CD8-positive, alpha-beta memory T cell (primary cell): ENCODE measurements around the gene MBNL2. TPM values are rescaled to one million over a fixed set of nuclear protein-coding genes. Genes with fewer than 3 reads are reported as not detected.

ENCODE experiments used
- CTCF ChIA-PET: fragments of 350-600 bp; sonication (Branson Sonifier 250); formaldehyde crosslinking; loops from one replicate; lab custom pipeline; 2021; ENCODE audit warnings: antibody characterized with exemption; lab: Charles Lee
- POLR2A ChIA-PET: fragments of 350-600 bp; sonication (Branson Sonifier 250); formaldehyde crosslinking; loops from one replicate; lab custom pipeline; 2021; ENCODE audit warnings: antibody characterized with exemption; lab: Charles Lee
- DNase-seq, 5 donors: peaks; one replicate each; pipeline versions ENCODE4 v3.0.0 to v3.0.0-alpha.2; 2020 to 2022; ENCODE audit warnings: mixed read lengths in 1 of 5
- H3K27ac ChIP-seq: one replicate; pipeline ENCODE4 v1.7.0; 2013; ENCODE audit warnings: low read depth, mild to moderate bottlenecking, low read length, moderate library complexity
- H3K27me3 ChIP-seq: 2 replicates; pipeline ENCODE4 v1.7.0; 2013; ENCODE audit warnings: low read length, mild to moderate bottlenecking; ENCODE audit not compliant: insufficient read depth, poor library complexity, severe bottlenecking
- H3K36me3 ChIP-seq: 2 replicates; pipeline ENCODE4 v1.7.0; 2013; ENCODE audit warnings: mild to moderate bottlenecking, low read length, moderate library complexity; ENCODE audit not compliant: insufficient read depth
- H3K4me1 ChIP-seq: 2 replicates; pipeline ENCODE4 v1.7.0; 2013; ENCODE audit warnings: mild to moderate bottlenecking, low read length, moderate library complexity; ENCODE audit not compliant: insufficient read depth
- H3K4me3 ChIP-seq: 2 replicates; pipeline ENCODE4 v1.7.0; 2013; ENCODE audit warnings: mild to moderate bottlenecking, low read length
- H3K9me3 ChIP-seq: 2 replicates; pipeline ENCODE4 v1.7.0; 2013; ENCODE audit warnings: mild to moderate bottlenecking, low read length
- H3K27ac Mint-ChIP-seq, 8 donors: one replicate each; pipeline ENCODE4 v1.8.0; 2020 to 2021; ENCODE audit warnings: mixed read lengths in 8 of 8, mild to moderate bottlenecking in 6 of 8, inconsistent platforms in 3 of 8, moderate library complexity in 3 of 8
- H3K27me3 Mint-ChIP-seq, 2 donors: one replicate each; pipeline ENCODE4 v1.8.0; 2020 to 2021; ENCODE audit warnings: mixed read lengths in 2 of 2, mild to moderate bottlenecking in 1 of 2, moderate library complexity in 1 of 2
- H3K36me3 Mint-ChIP-seq, 3 donors: one replicate each; pipeline ENCODE4 v1.8.0; 2020 to 2021; ENCODE audit warnings: mixed read lengths in 3 of 3, inconsistent platforms in 1 of 3, mild to moderate bottlenecking in 1 of 3
- H3K4me1 Mint-ChIP-seq, 3 donors: one replicate each; pipeline ENCODE4 v1.8.0; 2020 to 2021; ENCODE audit warnings: mixed read lengths in 3 of 3, inconsistent platforms in 1 of 3, mild to moderate bottlenecking in 1 of 3
- H3K4me3 Mint-ChIP-seq, 7 donors: one replicate each; pipeline ENCODE4 v1.8.0; 2020 to 2021; ENCODE audit warnings: mixed read lengths in 7 of 7, mild to moderate bottlenecking in 6 of 7, moderate library complexity in 4 of 7, inconsistent platforms in 2 of 7
- H3K9me3 Mint-ChIP-seq, 5 donors: one replicate each; pipeline ENCODE4 v1.8.0; 2020 to 2022; ENCODE audit warnings: mixed read lengths in 5 of 5, mild to moderate bottlenecking in 3 of 5, moderate library complexity in 2 of 5, inconsistent platforms in 1 of 5
- polyA plus RNA-seq: library from polyadenylated mRNA; unstranded; fragments of 300-500 nt; fragmentation: Illumina TruSeq; gene quantifications from one replicate; pipeline ENCODE4 v1.2.3, GENCODE V29; 2021
- total RNA-seq, 2 experiments: library from RNA; stranded (reverse); gene quantifications; one replicate each; pipeline ENCODE4 v1.2.3, GENCODE V29; 2021

MBNL2 gene
- total and polyA plus RNA-seq, 3 experiments from 2014 or later = 15.9 to 17.8 (median 17.7) TPM

DNA sequence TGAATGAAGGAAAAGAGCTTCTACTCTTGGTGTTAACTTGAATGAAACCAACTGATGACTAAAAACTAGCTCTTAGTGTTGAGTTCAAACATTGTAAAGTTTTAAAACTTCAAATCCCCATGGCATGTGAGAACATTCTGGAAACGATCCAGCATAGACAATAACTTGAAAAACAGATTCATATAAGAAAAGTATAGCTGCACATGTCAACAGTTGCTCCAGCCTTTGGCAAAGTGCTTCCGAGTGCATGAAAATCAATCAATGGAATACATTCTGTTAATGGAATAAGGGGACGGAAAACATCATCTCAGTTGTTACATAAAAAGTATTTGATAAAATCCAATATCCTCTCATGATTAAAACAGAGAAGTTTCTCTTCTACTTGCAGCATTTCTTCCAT lies 89.8 kb downstream of the MBNL2 start:
- peaks cover 8 to 21% (median 9%) of the 10 kb centered on the region in 3 donors for H3K36me3 Mint-ChIP-seq
- Histone ChIP-seq H3K4me1 (no peaks in the 10 kb centered on the region), H3K36me3 (no peaks in the 10 kb centered on the region), H3K9me3 (no peaks in the 10 kb centered on the region), H3K27ac (no peak overlapping the region), H3K27me3 (no peaks in the 10 kb centered on the region), H3K4me3 (no peak overlapping the region)
- no peak overlapping the region for H3K4me3 Mint-ChIP-seq
- DNase-seq = no peak
- CTCF ChIA-PET = no interaction called here
- no peaks in the 10 kb centered on the region for H3K9me3 Mint-ChIP-seq
- no peaks in the 10 kb centered on the region for H3K27me3 Mint-ChIP-seq
- peaks cover 40 to 71% (median 54%) of the 10 kb centered on the region in 3 donors for H3K4me1 Mint-ChIP-seq
- H3K27ac Mint-ChIP-seq = no peak overlapping the region
- POLR2A ChIA-PET = no interaction called here

DNA sequence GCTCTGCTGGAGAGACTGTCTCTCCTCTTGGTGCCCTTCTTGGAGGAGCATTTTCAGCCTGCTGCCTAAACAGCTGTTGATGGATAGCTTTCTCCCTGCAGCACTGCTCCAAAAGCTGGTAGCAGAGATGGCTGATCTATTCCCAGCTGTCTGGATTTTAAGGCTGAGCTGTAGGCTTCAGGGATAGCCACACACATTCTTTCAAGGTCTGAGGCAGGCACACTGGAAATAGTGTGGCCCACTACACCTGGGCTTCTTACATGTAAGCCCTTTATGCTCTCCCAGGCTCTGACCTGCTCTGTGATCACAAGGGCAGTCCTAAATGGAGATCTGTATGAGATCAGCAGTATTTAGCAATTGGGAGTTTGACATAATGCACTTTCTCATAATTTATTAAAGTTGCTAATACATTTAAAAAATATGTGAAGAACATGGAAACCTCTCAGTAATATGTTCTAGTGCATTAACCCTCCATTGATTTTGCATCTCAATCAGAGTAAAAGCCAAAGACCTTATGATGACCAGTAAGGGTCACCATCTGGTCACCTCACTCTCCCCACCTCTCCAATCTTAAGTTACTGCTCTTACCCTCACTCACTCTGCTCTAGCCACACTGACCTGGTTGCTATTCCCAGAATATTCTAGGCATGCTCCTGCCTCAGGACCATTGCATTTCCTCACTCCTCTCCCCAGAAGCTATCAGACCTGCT lies 91.6 kb downstream of the MBNL2 start:
- peak overlapping the region in 1 of 8 donors; percentile 40 for H3K27ac Mint-ChIP-seq
- ChIA-PET CTCF (interaction anchor here (1.6 kb wide), 1 partner anchor 204 kb away, joined by 4 read pairs; no protein-coding TSS in a partner anchor), POLR2A (no interaction called here)
- H3K27me3 ChIP-seq = no peaks in the 10 kb centered on the region
- H3K4me3 ChIP-seq = no peak overlapping the region
- no peaks in the 10 kb centered on the region for H3K9me3 Mint-ChIP-seq
- no peak overlapping the region for H3K27ac ChIP-seq
- peaks cover 3 to 18% (median 3%) of the 10 kb centered on the region in 3 donors for H3K36me3 Mint-ChIP-seq
- no peaks in the 10 kb centered on the region for H3K27me3 Mint-ChIP-seq
- no peaks in the 10 kb centered on the region for H3K4me1 ChIP-seq
- H3K4me1 Mint-ChIP-seq = peaks cover 42 to 76% (median 64%) of the 10 kb centered on the region in 3 donors
- H3K36me3 ChIP-seq = no peaks in the 10 kb centered on the region
- no peak overlapping the region for H3K4me3 Mint-ChIP-seq
- H3K9me3 ChIP-seq = no peaks in the 10 kb centered on the region
- DNase-seq = no peak

DNA sequence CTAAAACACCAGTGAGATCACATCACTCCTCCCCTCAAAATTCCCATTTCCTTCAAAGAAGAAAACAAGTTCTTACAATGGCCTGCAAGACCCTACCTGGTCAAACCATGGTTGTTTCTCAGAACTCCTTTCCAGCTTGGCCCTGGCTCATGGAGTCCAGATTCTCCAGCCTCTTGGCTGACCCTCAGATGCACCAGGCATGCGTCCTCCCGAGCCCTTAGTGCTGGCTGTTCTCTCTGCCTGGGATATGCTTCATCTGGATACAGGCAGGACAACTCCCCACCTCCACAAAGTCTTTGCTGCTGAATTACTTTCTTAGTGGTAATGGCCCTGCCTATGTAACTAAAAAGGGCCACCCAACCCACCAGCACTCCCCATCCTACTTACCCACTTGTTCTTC lies 94.3 kb downstream of the MBNL2 start:
- Histone ChIP-seq H3K36me3 (no peaks in the 10 kb centered on the region), H3K9me3 (no peaks in the 10 kb centered on the region), H3K4me3 (no peak overlapping the region), H3K4me1 (no peaks in the 10 kb centered on the region), H3K27me3 (no peaks in the 10 kb centered on the region), H3K27ac (no peak overlapping the region)
- H3K27me3 Mint-ChIP-seq = no peaks in the 10 kb centered on the region
- POLR2A ChIA-PET = no interaction called here
- peaks cover 38 to 72% (median 64%) of the 10 kb centered on the region in 3 donors for H3K4me1 Mint-ChIP-seq
- H3K9me3 Mint-ChIP-seq = no peaks in the 10 kb centered on the region
- CTCF ChIA-PET = no interaction called here
- peak overlapping the region in 2 of 8 donors; percentile 43 to 69 for H3K27ac Mint-ChIP-seq
- DNase-seq = no peak
- H3K36me3 Mint-ChIP-seq = peaks cover 0 to 10% (median 3%) of the 10 kb centered on the region in 3 donors
- H3K4me3 Mint-ChIP-seq = no peak overlapping the region

DNA sequence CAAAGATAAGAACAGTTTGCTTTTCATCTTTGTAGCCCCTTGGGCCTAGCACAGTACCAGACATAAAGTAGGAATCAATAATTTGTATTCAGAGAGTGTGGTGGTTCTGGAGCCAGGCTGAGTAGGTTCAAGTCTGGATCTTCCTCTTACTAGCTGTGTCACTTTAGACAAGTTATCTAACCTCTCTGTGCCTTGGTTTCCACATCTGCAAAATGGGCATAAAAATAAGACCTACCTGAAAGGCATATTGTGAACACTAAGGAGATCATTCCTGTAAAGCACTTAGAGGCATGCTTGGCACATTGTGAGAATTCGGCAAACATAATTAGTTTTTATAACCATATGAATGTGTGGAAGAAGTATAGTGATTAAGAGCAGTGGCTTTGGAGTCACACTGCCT lies 95.8 kb downstream of the MBNL2 start:
- Mint-ChIP-seq H3K36me3 (peaks cover 0 to 9% (median 3%) of the 10 kb centered on the region in 3 donors), H3K27me3 (no peaks in the 10 kb centered on the region), H3K9me3 (no peaks in the 10 kb centered on the region), H3K4me1 (peaks cover 42 to 71% (median 57%) of the 10 kb centered on the region in 3 donors), H3K27ac (peak overlapping the region in 3 of 8 donors; percentile 4 to 29 (median 20)), H3K4me3 (no peak overlapping the region)
- H3K27ac ChIP-seq = no peak overlapping the region
- DNase-seq = no peak
- no peaks in the 10 kb centered on the region for H3K27me3 ChIP-seq
- H3K4me3 ChIP-seq = no peak overlapping the region
- H3K36me3 ChIP-seq = no peaks in the 10 kb centered on the region
- ChIA-PET POLR2A (no interaction called here), CTCF (no interaction called here)
- no peaks in the 10 kb centered on the region for H3K4me1 ChIP-seq
- no peaks in the 10 kb centered on the region for H3K9me3 ChIP-seq

DNA sequence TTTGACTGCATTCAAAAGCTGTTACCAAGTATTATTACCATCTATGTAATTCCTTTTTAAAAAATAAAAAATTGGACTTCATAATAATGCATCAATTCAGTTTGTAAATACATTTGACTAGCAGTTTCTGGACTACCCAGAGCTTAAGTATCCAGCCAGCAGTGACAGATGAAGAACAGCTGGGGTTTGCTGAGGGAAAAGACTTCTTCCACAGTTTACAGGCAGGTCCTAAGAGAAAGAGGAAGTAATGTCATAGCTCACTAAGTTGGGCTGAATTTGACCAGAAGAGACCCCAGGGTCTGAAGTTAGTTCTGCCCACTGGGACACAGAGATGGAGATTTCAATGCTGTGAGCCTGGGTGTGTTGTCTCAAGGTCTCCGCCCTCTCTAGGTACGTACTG lies 96.4 kb downstream of the MBNL2 start:
- no peaks in the 10 kb centered on the region for H3K27me3 ChIP-seq
- no peak overlapping the region for H3K4me3 Mint-ChIP-seq
- no peaks in the 10 kb centered on the region for H3K4me1 ChIP-seq
- H3K27me3 Mint-ChIP-seq = no peaks in the 10 kb centered on the region
- no peaks in the 10 kb centered on the region for H3K9me3 Mint-ChIP-seq
- no peak overlapping the region for H3K4me3 ChIP-seq
- no peak overlapping the region for H3K27ac ChIP-seq
- H3K36me3 ChIP-seq = no peaks in the 10 kb centered on the region
- no peaks in the 10 kb centered on the region for H3K9me3 ChIP-seq
- H3K27ac Mint-ChIP-seq = peak overlapping the region in 1 of 8 donors; percentile 20
- ChIA-PET CTCF (no interaction called here), POLR2A (no interaction called here)
- peaks cover 0 to 7% (median 3%) of the 10 kb centered on the region in 3 donors for H3K36me3 Mint-ChIP-seq
- DNase-seq = no peak
- H3K4me1 Mint-ChIP-seq = peaks cover 43 to 66% (median 51%) of the 10 kb centered on the region in 3 donors

DNA sequence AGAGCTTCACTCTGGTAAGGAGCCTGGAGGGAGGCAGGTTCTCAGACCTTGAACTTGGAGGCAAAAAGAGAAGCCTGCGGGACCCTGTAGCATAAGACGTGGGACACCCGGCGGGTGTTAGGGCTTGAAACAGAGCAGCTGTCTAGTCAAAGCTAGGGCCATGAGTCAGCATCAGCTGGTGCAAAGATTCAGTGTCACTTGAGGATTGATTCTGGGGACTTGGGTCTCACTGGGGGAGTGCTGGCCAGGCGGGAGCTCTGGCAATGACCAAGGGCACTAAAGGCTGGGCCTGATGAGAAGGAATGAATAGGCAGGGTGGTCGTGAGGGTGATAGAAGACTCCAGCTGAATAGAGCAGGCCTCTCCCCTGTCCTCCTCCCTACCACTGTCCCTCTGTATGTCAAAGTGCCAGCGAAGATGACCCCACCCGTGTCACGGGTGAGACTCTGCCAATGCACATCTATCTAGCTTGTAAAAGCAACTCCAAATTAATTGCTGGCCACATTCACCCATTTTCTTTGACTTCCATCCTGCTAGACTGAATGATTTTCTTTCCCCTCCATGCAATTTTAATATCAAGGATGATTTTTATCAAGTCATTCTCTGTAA lies 97.1 kb downstream of the MBNL2 start:
- CTCF ChIA-PET = interaction anchor here (0.8 kb wide), 1 partner anchor 209 kb away, joined by 3 read pairs; no protein-coding TSS in a partner anchor
- H3K4me3 Mint-ChIP-seq = no peak overlapping the region

DNA sequence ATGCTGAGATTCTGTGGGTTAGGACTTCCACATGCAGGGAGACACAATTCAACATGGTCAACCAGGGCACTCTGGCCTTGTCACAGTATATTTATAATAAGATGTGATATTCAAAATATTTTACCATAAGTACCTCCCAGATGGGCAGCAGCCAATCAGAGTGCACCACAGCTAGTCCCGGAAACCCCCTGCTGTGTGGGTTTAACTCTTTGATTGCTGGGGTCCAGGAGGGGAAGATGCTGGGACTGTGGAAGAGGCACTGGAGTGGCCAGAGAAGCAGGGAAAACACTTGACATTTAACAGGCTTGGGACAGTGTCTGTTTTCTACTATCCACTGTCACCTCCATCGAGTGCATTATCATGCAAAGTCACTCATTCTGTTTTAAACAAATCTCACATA lies 99.0 kb downstream of the MBNL2 start:
- H3K27ac ChIP-seq = no peak overlapping the region
- peaks cover 0 to 6% (median 0%) of the 10 kb centered on the region in 3 donors for H3K36me3 Mint-ChIP-seq
- POLR2A ChIA-PET = no interaction called here
- no peaks in the 10 kb centered on the region for H3K36me3 ChIP-seq
- CTCF ChIA-PET = interaction anchor here (1.2 kb wide), 1 partner anchor 211 kb away, joined by 3 read pairs; no protein-coding TSS in a partner anchor
- no peak overlapping the region for H3K4me3 ChIP-seq
- H3K4me1 ChIP-seq = no peaks in the 10 kb centered on the region
- no peak overlapping the region for H3K4me3 Mint-ChIP-seq
- no peaks in the 10 kb centered on the region for H3K27me3 ChIP-seq
- H3K4me1 Mint-ChIP-seq = peaks cover 37 to 49% (median 47%) of the 10 kb centered on the region in 3 donors
- no peak overlapping the region for H3K27ac Mint-ChIP-seq
- H3K9me3 Mint-ChIP-seq = no peaks in the 10 kb centered on the region
- no peak for DNase-seq
- no peaks in the 10 kb centered on the region for H3K27me3 Mint-ChIP-seq
- no peaks in the 10 kb centered on the region for H3K9me3 ChIP-seq

More for the DNA sequence above, 97.1 kb downstream of the MBNL2 start:
- no peak for DNase-seq
- Histone ChIP-seq H3K4me1 (no peaks in the 10 kb centered on the region), H3K4me3 (no peak overlapping the region), H3K36me3 (no peaks in the 10 kb centered on the region), H3K27me3 (no peaks in the 10 kb centered on the region), H3K27ac (no peak overlapping the region), H3K9me3 (no peaks in the 10 kb centered on the region)
- peak overlapping the region in 4 of 8 donors; percentile 1 to 52 (median 2) for H3K27ac Mint-ChIP-seq
- H3K36me3 Mint-ChIP-seq = peaks cover 0 to 6% (median 3%) of the 10 kb centered on the region in 3 donors
- POLR2A ChIA-PET = no interaction called here
- no peaks in the 10 kb centered on the region for H3K9me3 Mint-ChIP-seq
- H3K27me3 Mint-ChIP-seq = no peaks in the 10 kb centered on the region
- peaks cover 43 to 59% (median 44%) of the 10 kb centered on the region in 3 donors for H3K4me1 Mint-ChIP-seq
